ENCODE results near the gene POLE.

The POLE gene

DNA sequence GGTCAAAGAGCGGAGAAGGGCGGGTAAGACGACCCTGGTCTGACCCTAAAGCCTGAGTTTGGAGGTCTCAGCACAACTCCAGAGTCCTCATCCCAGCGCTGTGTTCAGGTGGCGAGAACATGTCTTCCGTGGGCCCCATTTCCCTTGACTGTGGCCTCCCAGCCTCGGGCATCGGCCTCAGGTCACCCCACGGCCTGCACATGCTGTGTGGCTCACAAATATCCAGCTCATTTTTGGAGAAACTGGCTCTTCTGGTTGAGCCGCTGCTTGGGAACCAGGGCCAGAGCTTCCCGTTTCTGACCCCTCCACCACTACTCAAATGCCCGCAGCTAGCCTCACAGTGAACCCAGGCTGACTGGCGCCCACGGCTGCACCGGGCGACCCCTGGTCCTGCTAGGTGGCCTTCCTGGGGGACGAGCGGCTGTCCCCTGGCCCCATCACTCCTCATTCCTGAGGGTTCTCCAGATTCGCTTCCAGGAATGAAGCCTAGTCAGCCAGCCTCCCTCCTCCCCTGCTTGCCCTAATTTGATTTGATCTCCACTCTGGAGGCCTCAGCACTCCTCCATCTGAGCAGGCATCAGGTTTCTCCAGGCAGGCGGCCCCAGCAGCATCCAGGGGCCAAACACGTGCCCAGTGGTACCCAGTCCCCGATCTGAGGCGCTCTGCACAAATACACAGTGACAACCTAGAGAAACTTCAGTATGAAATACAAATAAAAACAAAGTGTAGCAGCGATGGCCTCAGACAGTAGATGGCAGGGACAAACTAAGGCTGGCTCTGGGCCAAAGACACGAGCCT, 63.9 kb downstream of the POLE start:
- no peaks in the 10 kb centered on the region for H3K4me1 ChIP-seq (ENCODE audit: low read length)
- H3K27ac ChIP-seq (ENCODE audit: low read length): no peak overlapping the region
- no peak overlapping the region for H2AFZ ChIP-seq (ENCODE audit: low read depth, low read length)

DNA sequence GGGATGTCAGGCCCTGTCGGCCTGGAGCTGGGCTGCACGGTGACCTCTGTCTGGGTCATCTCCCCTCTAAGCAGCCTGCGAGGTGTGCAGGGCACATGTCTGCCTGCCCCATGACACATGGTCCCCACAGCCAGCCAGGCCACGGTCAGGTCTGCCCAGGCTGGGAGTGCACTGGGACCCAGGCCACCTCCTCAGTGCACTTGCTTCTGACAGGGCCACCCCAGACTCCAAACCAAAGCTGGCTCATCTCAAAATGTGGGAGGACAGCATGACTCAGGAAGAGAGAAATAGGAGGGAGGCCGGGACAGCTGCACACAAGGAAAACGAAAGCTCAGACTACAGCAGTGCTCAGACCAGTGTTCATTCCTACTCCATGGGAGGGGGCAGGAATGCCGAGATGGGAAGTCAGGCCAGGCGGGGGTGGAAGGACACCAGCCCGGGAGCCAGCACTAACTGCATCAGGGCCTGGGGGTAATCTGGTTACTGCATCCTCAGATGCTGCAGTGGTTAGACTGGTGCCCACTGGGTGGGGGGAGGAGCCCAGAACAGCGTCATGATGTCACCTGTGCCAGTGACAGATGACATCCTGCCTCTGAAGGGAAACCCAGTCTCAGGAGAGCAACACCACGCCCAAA, 64.6 kb downstream of the POLE start:
- no peak overlapping the region for H3K9ac ChIP-seq (ENCODE audit: low read length)
- no peaks in the 10 kb centered on the region for H3K9me3 ChIP-seq (ENCODE audit: insufficient read depth, low read length)
- H3K4me2 ChIP-seq (ENCODE audit: low read length): no peak overlapping the region
- no peaks in the 10 kb centered on the region for H3K79me2 ChIP-seq (ENCODE audit: low read length)
- no peak for TF ChIP-seq EZH2phosphoT487 (IDR thresholded peaks at IDR 0.05; ENCODE audit: low read depth)
- TF ChIP-seq, protein P1, sequence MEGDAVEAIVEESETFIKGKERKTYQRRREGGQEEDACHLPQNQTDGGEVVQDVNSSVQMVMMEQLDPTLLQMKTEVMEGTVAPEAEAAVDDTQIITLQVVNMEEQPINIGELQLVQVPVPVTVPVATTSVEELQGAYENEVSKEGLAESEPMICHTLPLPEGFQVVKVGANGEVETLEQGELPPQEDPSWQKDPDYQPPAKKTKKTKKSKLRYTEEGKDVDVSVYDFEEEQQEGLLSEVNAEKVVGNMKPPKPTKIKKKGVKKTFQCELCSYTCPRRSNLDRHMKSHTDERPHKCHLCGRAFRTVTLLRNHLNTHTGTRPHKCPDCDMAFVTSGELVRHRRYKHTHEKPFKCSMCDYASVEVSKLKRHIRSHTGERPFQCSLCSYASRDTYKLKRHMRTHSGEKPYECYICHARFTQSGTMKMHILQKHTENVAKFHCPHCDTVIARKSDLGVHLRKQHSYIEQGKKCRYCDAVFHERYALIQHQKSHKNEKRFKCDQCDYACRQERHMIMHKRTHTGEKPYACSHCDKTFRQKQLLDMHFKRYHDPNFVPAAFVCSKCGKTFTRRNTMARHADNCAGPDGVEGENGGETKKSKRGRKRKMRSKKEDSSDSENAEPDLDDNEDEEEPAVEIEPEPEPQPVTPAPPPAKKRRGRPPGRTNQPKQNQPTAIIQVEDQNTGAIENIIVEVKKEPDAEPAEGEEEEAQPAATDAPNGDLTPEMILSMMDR (IDR thresholded peaks at IDR 0.05; ENCODE audit: low read depth, low read length): no peak
- peaks cover 14% of the 10 kb centered on the region for H3K36me3 ChIP-seq (replicated peaks; ENCODE audit: low read depth, low read length)
- H4K20me1 ChIP-seq (ENCODE audit: insufficient read depth, low read length): no peaks in the 10 kb centered on the region
- H3K4me3 ChIP-seq (ENCODE audit: low read length): no peak overlapping the region
- H3K4me1 ChIP-seq (ENCODE audit: low read length): no peaks in the 10 kb centered on the region
- H2AFZ ChIP-seq (ENCODE audit: low read depth, low read length): no peak overlapping the region
- H3K27ac ChIP-seq (ENCODE audit: low read length): no peak overlapping the region
- H3K27me3 ChIP-seq (ENCODE audit: low read depth, low read length): no peaks in the 10 kb centered on the region

More for the DNA sequence above, 63.9 kb downstream of the POLE start:
- Histone ChIP-seq H3K4me3 (ENCODE audit: low read length) (no peak overlapping the region), H3K27me3 (ENCODE audit: low read depth, low read length) (no peaks in the 10 kb centered on the region), H3K79me2 (ENCODE audit: low read length) (no peaks in the 10 kb centered on the region), H3K36me3 (replicated peaks; ENCODE audit: low read depth, low read length) (peaks cover 14% of the 10 kb centered on the region), H3K9me3 (ENCODE audit: insufficient read depth, low read length) (no peaks in the 10 kb centered on the region), H3K9ac (ENCODE audit: low read length) (no peak overlapping the region), H3K4me2 (ENCODE audit: low read length) (no peak overlapping the region), H4K20me1 (ENCODE audit: insufficient read depth, low read length) (no peaks in the 10 kb centered on the region)
- TF ChIP-seq, protein P1 (IDR thresholded peaks at IDR 0.05; ENCODE audit: low read depth, low read length): no peak
- no peak for TF ChIP-seq EZH2phosphoT487 (IDR thresholded peaks at IDR 0.05; ENCODE audit: low read depth)

DNA sequence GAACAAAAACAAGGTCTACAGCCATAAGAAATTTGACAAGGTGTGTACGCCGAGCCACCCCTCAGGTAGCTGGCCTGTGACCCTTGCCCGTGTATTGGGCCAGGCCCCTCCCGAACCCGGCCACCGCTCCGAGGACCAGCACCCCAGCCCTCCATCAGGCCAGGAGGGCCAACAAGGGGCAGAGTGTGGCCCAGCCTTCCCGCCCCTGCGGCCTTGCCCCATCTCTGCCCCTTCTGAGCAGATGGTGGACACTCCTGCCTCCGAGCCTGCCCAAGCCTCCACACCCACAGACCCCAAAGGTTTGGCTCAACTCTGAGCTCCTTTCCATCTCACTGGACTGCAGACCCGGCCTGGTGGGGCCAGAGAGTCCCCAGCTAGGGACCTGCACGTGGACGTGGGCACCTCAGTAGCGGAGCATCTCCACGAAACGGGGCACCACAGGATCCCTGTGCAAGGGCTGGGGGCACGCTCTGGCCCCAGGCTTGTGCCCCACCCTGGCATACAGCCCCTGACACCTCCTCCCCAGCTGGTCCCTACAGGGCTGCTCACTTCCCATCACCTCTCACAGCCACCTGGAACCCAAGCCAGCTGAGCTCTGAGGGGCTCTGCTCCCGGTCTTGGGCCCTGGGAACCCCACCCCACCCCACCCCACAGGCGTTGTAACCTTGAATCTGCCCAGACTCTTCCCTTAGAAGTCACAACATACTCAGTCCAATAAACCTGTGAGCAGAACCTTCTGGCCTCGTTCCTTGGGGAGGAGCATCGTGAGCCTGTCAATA, 65.3 kb downstream of the POLE start:
- Histone ChIP-seq H3K27ac (ENCODE audit: low read length) (no peak overlapping the region), H3K36me3 (replicated peaks; ENCODE audit: low read depth, low read length) (peaks cover 14% of the 10 kb centered on the region), H2AFZ (ENCODE audit: low read depth, low read length) (no peak overlapping the region), H4K20me1 (ENCODE audit: insufficient read depth, low read length) (no peaks in the 10 kb centered on the region), H3K4me2 (ENCODE audit: low read length) (no peak overlapping the region), H3K4me3 (ENCODE audit: low read length) (no peak overlapping the region), H3K79me2 (ENCODE audit: low read length) (no peaks in the 10 kb centered on the region), H3K9me3 (ENCODE audit: insufficient read depth, low read length) (no peaks in the 10 kb centered on the region), H3K9ac (ENCODE audit: low read length) (no peak overlapping the region), H3K4me1 (ENCODE audit: low read length) (no peaks in the 10 kb centered on the region), H3K27me3 (ENCODE audit: low read depth, low read length) (no peaks in the 10 kb centered on the region)
- no peak for TF ChIP-seq EZH2phosphoT487 (IDR thresholded peaks at IDR 0.05; ENCODE audit: low read depth)
- TF ChIP-seq, protein P1 (IDR thresholded peaks at IDR 0.05; ENCODE audit: low read depth, low read length): no peak
